ENCODE measurements around the gene FXYD6. TPM values are rescaled to one million over a fixed set of nuclear protein-coding genes. Genes with fewer than 3 reads are reported as not detected.

FXYD6 gene
- total and polyA plus RNA-seq, 8 donors = 12.7 to 187 (median 40.6) TPM

DNA sequence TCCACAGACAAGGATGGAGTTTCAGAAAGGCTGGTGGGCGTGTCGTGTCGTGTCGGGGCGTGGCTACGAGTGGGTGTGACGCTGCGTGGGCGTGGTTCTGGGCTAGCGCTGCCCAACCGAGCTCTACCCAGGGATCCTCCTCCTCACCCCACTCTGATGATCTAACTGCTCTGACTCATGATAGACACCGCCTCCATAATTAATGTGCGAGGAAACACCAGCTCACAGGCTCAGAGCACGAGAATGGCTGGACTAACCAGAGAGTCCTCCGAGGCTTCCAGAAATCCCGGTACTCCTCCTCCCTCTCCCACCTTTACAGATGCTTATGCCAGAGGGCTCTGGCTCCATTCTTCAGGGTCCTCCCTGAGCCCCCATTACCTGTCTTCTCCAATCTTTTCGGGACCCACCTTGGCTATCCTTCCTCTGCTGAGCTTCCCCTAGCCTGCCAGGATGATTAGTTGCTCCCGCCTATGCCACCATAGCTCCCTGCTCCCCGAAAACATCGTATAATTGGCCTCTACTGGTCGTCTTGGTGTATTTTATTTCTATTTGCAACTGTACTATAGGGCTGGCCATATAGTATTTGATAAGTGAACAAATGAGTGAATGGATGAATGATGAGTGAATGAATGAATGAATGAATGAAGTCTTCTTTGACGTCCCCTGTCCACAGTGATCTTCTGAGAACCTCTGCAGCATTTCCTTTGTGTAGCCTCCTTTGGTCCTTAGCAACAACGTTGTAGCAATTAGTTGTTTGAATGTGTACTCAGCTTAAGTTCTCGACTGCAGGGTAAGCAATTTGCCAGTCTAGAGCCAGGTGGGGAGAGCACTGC is 31.0 kb upstream of the FXYD6 start:
- Histone ChIP-seq H3K4me1 (peaks cover 0 to 9% (median 2%) of the 10 kb centered on the region in 4 donors), H3K27me3 (peaks cover 0 to 13% (median 0%) of the 10 kb centered on the region in 3 donors), H3K27ac (no peak overlapping the region), H3K36me3 (no peaks in the 10 kb centered on the region), H3K9me3 (no peaks in the 10 kb centered on the region), H3K4me3 (no peak overlapping the region)
- WGBS, 5 donors = 29 to 39% (median 33%) methylated on average over 20 to 24 of the region's 24 CpGs
- no peak for TF ChIP-seq EP300 (IDR thresholded peaks at IDR 0.05)
- TF ChIP-seq POLR2AphosphoS5 (IDR thresholded peaks at IDR 0.05) = peak in 1 of 3 donors; percentile 61
- peak; percentile 68 to 96 for DNase-seq
- intact Hi-C loops (cut with DNase I; ENCODE audit: low total_unique reads) = no loop called here

DNA sequence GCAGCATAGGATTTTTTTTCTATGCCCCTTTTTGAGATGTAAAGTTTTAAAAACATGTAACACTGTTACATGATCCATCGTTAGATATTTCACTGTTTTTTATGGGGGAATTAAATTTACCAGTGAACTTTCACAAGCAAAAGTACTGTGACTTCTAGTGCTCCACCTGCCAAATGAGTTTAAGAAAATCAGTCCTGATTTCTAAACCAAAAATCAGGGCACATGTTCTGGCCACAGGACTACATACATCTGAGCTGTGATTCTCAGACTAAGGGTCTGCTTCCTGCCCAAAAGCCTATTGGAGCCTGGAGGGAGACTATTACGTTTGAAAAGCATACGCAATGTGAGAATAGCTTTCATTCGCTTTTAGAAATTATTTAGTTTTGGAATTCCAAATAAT is 30.3 kb upstream of the FXYD6 start:
- H3K9me3 ChIP-seq = no peaks in the 10 kb centered on the region
- DNase-seq = no peak
- H3K4me1 ChIP-seq = peaks cover 0 to 9% (median 2%) of the 10 kb centered on the region in 4 donors
- H3K36me3 ChIP-seq = no peaks in the 10 kb centered on the region
- intact Hi-C loops (cut with DNase I; ENCODE audit: low total_unique reads) = no loop called here
- WGBS, 5 donors = 72 to 89% (median 78%) methylated on average over 4 of the region's 4 CpGs
- peaks cover 0 to 11% (median 0%) of the 10 kb centered on the region in 3 donors for H3K27me3 ChIP-seq
- TF ChIP-seq POLR2A (IDR thresholded peaks at IDR 0.05) (no peak), POLR2AphosphoS5 (IDR thresholded peaks at IDR 0.05) (no peak), EP300 (IDR thresholded peaks at IDR 0.05) (no peak)
- TF ChIP-seq, protein P1, sequence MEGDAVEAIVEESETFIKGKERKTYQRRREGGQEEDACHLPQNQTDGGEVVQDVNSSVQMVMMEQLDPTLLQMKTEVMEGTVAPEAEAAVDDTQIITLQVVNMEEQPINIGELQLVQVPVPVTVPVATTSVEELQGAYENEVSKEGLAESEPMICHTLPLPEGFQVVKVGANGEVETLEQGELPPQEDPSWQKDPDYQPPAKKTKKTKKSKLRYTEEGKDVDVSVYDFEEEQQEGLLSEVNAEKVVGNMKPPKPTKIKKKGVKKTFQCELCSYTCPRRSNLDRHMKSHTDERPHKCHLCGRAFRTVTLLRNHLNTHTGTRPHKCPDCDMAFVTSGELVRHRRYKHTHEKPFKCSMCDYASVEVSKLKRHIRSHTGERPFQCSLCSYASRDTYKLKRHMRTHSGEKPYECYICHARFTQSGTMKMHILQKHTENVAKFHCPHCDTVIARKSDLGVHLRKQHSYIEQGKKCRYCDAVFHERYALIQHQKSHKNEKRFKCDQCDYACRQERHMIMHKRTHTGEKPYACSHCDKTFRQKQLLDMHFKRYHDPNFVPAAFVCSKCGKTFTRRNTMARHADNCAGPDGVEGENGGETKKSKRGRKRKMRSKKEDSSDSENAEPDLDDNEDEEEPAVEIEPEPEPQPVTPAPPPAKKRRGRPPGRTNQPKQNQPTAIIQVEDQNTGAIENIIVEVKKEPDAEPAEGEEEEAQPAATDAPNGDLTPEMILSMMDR (IDR thresholded peaks at IDR 0.05) = no peak
- no peak overlapping the region for H3K4me3 ChIP-seq
- no peak overlapping the region for H3K27ac ChIP-seq

DNA sequence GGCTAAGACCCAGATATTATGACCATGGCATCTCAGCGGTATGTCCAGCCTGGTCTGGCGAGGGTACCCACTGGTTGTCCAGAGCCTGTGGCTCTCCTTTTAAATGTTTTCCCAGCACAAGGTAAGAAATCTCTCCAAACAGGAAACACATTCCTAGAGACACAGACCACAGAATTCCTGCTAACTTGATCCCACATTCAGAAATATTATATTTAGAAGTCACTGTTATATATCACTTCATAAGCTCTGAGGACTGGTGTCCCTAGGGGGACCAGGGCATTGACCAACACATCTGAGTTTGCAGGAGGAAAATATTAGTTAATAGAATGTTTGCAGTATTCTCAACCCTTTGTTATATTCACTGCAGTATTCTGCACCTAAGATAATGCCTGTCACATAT is 29.7 kb upstream of the FXYD6 start:
- WGBS, 5 donors = 96 to 100% (median 97%) methylated on average over 2 of the region's 2 CpGs
- intact Hi-C loops (cut with DNase I; ENCODE audit: low total_unique reads) = no loop called here

DNA sequence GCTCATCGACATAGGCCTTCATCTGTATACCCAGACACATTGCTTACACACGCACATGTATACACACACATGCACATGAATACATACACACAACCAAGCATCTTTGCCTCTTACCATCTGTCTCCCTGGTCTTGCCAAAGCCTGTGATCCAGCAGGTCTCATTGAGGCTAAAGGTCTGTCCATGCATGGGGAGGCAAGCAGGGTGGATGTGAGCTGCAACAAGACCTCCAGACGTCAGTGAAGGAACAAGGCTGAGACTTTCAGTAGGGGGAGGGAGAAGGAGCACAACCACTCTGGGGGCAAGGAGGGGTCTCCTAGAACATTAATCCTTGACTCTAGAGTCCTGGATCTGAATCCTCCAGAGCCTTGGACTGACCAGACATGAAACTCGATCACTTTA is 29.1 kb upstream of the FXYD6 start:
- intact Hi-C loops (cut with DNase I; ENCODE audit: low total_unique reads) = no loop called here

More for the DNA sequence above, 29.7 kb upstream of the FXYD6 start:
- no peak for DNase-seq
- Histone ChIP-seq H3K9me3 (no peaks in the 10 kb centered on the region), H3K4me1 (peaks cover 0 to 9% (median 2%) of the 10 kb centered on the region in 4 donors), H3K36me3 (no peaks in the 10 kb centered on the region), H3K27me3 (peaks cover 0 to 6% (median 0%) of the 10 kb centered on the region in 3 donors), H3K27ac (no peak overlapping the region), H3K4me3 (no peak overlapping the region)
- TF ChIP-seq, protein P1 (IDR thresholded peaks at IDR 0.05) = no peak
- TF ChIP-seq POLR2A (IDR thresholded peaks at IDR 0.05) (no peak), POLR2AphosphoS5 (IDR thresholded peaks at IDR 0.05) (no peak), EP300 (IDR thresholded peaks at IDR 0.05) (no peak)

More for the DNA sequence above, 29.1 kb upstream of the FXYD6 start:
- no peaks in the 10 kb centered on the region for H3K36me3 ChIP-seq
- no peak overlapping the region for H3K27ac ChIP-seq
- no peaks in the 10 kb centered on the region for H3K9me3 ChIP-seq
- H3K27me3 ChIP-seq = peaks cover 0 to 4% (median 0%) of the 10 kb centered on the region in 3 donors
- 68 to 89% (median 79%) methylated on average over 3 to 4 of the region's 4 CpGs for WGBS, 5 donors
- no peak overlapping the region for H3K4me3 ChIP-seq
- TF ChIP-seq EP300 (IDR thresholded peaks at IDR 0.05) = no peak
- TF ChIP-seq, protein P1 (IDR thresholded peaks at IDR 0.05) = no peak
- TF ChIP-seq POLR2A (IDR thresholded peaks at IDR 0.05) = no peak
- peaks cover 0 to 9% (median 2%) of the 10 kb centered on the region in 4 donors for H3K4me1 ChIP-seq
- no peak for DNase-seq

All from stomach (tissue), 9 donors.